ENCODE data around the gene OPN1MW3.

The OPN1MW3 gene

DNA sequence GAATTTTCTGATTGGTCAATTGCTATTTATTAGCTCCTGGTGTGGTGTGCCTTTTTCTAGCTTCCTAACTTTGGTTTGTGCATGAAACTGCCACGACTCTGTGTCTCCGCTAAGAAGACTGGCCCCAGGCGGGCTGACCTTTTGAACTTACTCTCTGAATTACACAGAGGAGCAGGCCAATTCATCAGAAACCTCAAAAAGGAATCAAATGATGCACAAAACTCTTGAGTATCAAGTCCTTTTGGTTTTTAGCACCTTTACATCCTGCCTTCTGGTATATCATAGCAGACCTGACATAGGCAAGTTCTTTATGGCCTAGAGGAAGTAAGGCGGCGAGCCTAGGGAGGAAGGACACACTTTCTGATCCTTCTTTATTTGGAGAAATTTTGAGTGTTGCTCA, 55.8 kb downstream of the OPN1MW3 start:
- no peaks in the 10 kb centered on the region for H3F3A ChIP-seq (ENCODE audit: insufficient read depth, low read length)
- no peaks in the 10 kb centered on the region for H3K4me1 ChIP-seq (ENCODE audit: insufficient read depth, low read length, severe bottlenecking)
- no peak overlapping the region for H2AFZ ChIP-seq (ENCODE audit: low read length)
- H3K9me3 ChIP-seq (ENCODE audit: low read length), result no peaks in the 10 kb centered on the region
- no peaks in the 10 kb centered on the region for H3K36me3 ChIP-seq (ENCODE audit: insufficient read depth, low read length)
- TF ChIP-seq EZH2 (IDR thresholded peaks at IDR 0.05; ENCODE audit: borderline replicate concordance, low read length), result no peak
- TF ChIP-seq CTCF (IDR thresholded peaks at IDR 0.05; ENCODE audit: low read length), result no peak
- H3K27ac ChIP-seq (ENCODE audit: low read depth, low read length, poor library complexity, severe bottlenecking), result no peak overlapping the region
- H3K4me3 ChIP-seq (ENCODE audit: low read depth, low read length, poor library complexity, severe bottlenecking), result no peak overlapping the region
- H4K20me1 ChIP-seq (ENCODE audit: insufficient read depth, low read length), result no peaks in the 10 kb centered on the region
- no peak overlapping the region for H3K4me2 ChIP-seq (ENCODE audit: low read length)
- H3K27me3 ChIP-seq (ENCODE audit: insufficient read depth, low read length), result no peaks in the 10 kb centered on the region
- H3K9me2 ChIP-seq (ENCODE audit: low read depth, low read length), result no peaks in the 10 kb centered on the region
- no peaks in the 10 kb centered on the region for H3K79me2 ChIP-seq (ENCODE audit: insufficient read depth, low read length)
- no peak overlapping the region for H3K9ac ChIP-seq (ENCODE audit: low read length)

- no peaks in the 10 kb centered on the region for H3K27me3 ChIP-seq (ENCODE audit: insufficient read depth, low read length)
- TF ChIP-seq CTCF (IDR thresholded peaks at IDR 0.05; ENCODE audit: low read length) (no peak), EZH2 (IDR thresholded peaks at IDR 0.05; ENCODE audit: borderline replicate concordance, low read length) (no peak)
These were observed 58.0 kb downstream of the OPN1MW3 start for GRCh38 chrX:154315416-154315815.

DNA sequence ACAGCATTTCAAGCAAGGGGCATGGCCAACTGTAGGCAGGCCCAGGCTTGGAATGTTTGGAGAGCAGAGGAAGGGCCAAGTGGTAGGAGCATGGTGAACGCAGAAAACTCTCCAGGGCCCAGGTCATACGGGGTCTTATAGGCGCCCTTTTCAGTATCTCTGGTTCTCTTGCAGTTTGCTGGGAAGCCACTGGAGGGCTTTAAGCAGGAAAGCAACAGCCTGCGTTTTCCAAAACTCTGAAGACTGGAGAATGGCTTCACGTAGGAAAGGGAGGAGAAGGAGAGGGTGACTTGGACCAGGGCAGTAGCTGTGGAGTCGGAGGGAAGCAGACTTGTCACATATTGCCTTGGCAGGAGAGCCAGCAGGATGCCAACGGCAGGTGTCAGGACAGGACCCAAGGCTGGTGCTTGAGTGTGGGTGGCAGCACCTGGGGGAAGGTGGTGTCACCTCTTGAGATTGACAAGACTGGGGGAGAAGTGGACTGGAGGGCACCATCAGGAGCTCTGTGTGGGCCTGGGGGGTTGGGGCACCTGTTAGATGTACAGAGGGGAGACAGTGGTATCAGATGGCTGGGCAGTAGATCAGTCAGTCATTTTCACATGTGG, 60.1 kb downstream of the OPN1MW3 start:
- no peaks in the 10 kb centered on the region for H3K9me2 ChIP-seq (ENCODE audit: low read depth, low read length)
- no peak overlapping the region for H3K27ac ChIP-seq (ENCODE audit: low read depth, low read length, poor library complexity, severe bottlenecking)
- no peaks in the 10 kb centered on the region for H4K20me1 ChIP-seq (ENCODE audit: insufficient read depth, low read length)
- no peaks in the 10 kb centered on the region for H3K27me3 ChIP-seq (ENCODE audit: insufficient read depth, low read length)
- no peaks in the 10 kb centered on the region for H3K9me3 ChIP-seq (ENCODE audit: low read length)
- H3K9ac ChIP-seq (ENCODE audit: low read length), result no peak overlapping the region
- no peaks in the 10 kb centered on the region for H3F3A ChIP-seq (ENCODE audit: insufficient read depth, low read length)
- no peaks in the 10 kb centered on the region for H3K36me3 ChIP-seq (ENCODE audit: insufficient read depth, low read length)
- H3K79me2 ChIP-seq (ENCODE audit: insufficient read depth, low read length), result no peaks in the 10 kb centered on the region
- peaks cover 4% of the 10 kb centered on the region for H3K4me1 ChIP-seq (ENCODE audit: insufficient read depth, low read length, severe bottlenecking)
- no peak overlapping the region for H3K4me2 ChIP-seq (ENCODE audit: low read length)
- no peak overlapping the region for H3K4me3 ChIP-seq (ENCODE audit: low read depth, low read length, poor library complexity, severe bottlenecking)
- TF ChIP-seq CTCF (IDR thresholded peaks at IDR 0.05; ENCODE audit: low read length), result peak; percentile 52; the same call in 1 of the 2 replicates
- no peak for TF ChIP-seq EZH2 (IDR thresholded peaks at IDR 0.05; ENCODE audit: borderline replicate concordance, low read length)
- H2AFZ ChIP-seq (ENCODE audit: low read length), result no peak overlapping the region

More at GRCh38 chrX:154315416-154315815, 58.0 kb downstream of the OPN1MW3 start:
- no peaks in the 10 kb centered on the region for H3K9me2 ChIP-seq (ENCODE audit: low read depth, low read length)
- no peak overlapping the region for H3K9ac ChIP-seq (ENCODE audit: low read length)
- no peaks in the 10 kb centered on the region for H3K36me3 ChIP-seq (ENCODE audit: insufficient read depth, low read length)
- H3K79me2 ChIP-seq (ENCODE audit: insufficient read depth, low read length), result no peaks in the 10 kb centered on the region
- no peak overlapping the region for H3K27ac ChIP-seq (ENCODE audit: low read depth, low read length, poor library complexity, severe bottlenecking)
- no peaks in the 10 kb centered on the region for H3K4me1 ChIP-seq (ENCODE audit: insufficient read depth, low read length, severe bottlenecking)
- H3K9me3 ChIP-seq (ENCODE audit: low read length), result no peaks in the 10 kb centered on the region
- no peak overlapping the region for H2AFZ ChIP-seq (ENCODE audit: low read length)
- H3K4me3 ChIP-seq (ENCODE audit: low read depth, low read length, poor library complexity, severe bottlenecking), result no peak overlapping the region
- no peaks in the 10 kb centered on the region for H4K20me1 ChIP-seq (ENCODE audit: insufficient read depth, low read length)
- H3F3A ChIP-seq (ENCODE audit: insufficient read depth, low read length), result no peaks in the 10 kb centered on the region
- H3K4me2 ChIP-seq (ENCODE audit: low read length), result no peak overlapping the region
